ENCODE data around the gene ALDH1B1.
"Not testable (repeated sequence)": the region's sequence is repeated elsewhere in the genome, so short reads cannot be mapped to it uniquely, and the experiment has no call there.

ALDH1B1 gene

DNA sequence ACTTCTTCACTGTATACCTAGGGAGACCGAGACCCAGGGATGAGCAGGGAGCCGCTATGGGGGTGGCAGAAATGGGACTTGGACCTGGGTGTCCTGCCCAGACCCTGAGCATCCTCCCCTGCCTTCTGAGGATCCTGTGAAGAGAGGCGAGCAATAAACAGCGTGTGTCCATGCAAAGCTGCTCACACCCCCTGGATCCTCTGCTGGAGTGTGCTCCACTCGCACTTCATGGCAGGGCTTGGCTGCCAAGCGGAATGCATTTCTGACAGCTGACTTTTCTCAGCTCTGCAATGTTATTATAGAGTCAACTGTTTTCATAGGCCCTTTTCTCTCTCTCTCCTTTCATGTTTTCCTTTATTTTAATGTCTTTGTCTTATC lies 31.0 kb upstream of the ALDH1B1 start:
- DNase-seq (ENCODE audit: low read depth in 2 of 2), result no peak

- no peak for DNase-seq (ENCODE audit: low read depth in 2 of 2)
Measured at GRCh38 chr9:38362852-38363588, 29.5 kb upstream of the ALDH1B1 start.

GRCh38 chr9:38363589-38363925 lies 28.9 kb upstream of the ALDH1B1 start:
- DNase-seq (ENCODE audit: low read depth in 2 of 2), result no peak

DNA sequence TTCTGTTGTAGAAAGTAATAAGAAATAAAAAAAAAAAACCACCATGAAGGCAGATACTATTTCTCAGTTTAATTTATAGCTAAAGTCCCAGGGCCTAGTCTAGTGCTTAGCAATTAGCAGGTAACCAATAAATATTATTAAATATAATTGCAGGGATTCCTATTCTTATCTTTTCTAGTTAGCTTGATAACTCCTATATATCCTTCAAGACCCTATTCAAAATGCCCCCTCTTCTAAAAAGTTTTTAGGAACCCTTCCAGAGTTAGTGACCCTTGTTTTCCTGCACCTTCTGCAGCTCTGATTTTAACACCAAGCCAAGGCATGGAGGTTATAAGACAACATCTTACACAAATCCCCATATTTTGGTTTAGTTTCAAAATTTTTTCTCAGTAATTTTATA lies 24.6 kb upstream of the ALDH1B1 start:
- DNase-seq (ENCODE audit: low read depth in 2 of 2), result no peak

DNA sequence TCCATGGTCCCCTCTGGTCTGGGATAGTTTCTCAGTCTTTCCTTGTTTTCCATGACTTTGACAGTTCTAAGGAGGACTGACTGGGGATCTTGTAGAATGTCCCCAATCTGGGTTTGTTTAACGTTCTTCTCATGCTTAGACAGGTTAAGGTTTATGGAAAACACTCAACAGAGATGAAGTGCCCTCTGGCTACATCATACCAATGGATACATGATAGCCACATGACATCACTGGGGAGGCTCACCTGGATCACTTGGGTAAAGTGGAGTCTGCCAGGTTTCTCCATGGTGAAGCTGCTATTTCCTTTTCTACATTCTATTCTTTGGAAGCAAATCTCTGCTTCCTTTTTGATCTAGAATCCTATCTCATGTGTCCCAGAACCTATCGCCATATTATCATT lies 23.8 kb upstream of the ALDH1B1 start:
- DNase-seq (ENCODE audit: low read depth in 2 of 2), result no peak

DNA sequence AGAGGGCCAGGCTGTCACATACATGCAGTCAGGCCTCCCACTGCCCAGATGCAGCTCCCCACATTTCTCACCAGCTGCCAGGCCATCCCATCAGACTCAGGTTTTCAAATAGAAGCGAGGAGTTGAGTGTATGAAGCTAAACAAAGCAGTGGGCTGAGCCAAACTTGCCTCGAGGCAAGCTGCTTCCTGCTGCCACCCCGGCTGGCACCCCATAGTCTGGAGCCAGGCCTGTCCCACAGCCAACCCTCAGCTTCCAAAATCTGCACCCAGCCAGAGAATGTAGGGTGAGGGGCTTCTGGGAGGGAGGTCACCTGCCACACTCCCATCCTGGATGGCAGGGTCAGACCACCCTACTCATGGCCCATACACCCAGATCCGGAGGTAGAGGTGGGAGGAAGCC lies 22.3 kb upstream of the ALDH1B1 start:
- DNase-seq (ENCODE audit: low read depth in 2 of 2), result no peak

DNA sequence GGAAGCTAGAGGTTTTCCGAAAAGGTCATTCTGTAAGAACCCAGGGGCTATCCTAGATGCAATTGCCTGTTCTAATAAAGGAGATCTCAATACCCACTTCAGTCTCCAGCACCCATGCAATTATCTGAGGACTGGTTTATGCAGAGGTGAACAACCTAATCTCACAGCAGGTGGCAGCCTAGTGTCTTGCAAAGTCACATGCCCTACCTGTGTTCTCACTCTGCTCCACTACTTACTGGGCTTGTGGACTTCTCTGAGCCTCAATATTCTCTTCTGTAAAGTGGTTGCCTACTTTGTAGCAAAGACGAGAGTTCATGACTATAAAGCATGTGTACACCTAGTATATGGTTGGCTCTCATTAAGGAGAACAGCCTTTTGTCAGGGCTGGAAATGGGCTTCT lies 21.0 kb upstream of the ALDH1B1 start:
- DNase-seq (ENCODE audit: low read depth in 2 of 2), result no peak

DNA sequence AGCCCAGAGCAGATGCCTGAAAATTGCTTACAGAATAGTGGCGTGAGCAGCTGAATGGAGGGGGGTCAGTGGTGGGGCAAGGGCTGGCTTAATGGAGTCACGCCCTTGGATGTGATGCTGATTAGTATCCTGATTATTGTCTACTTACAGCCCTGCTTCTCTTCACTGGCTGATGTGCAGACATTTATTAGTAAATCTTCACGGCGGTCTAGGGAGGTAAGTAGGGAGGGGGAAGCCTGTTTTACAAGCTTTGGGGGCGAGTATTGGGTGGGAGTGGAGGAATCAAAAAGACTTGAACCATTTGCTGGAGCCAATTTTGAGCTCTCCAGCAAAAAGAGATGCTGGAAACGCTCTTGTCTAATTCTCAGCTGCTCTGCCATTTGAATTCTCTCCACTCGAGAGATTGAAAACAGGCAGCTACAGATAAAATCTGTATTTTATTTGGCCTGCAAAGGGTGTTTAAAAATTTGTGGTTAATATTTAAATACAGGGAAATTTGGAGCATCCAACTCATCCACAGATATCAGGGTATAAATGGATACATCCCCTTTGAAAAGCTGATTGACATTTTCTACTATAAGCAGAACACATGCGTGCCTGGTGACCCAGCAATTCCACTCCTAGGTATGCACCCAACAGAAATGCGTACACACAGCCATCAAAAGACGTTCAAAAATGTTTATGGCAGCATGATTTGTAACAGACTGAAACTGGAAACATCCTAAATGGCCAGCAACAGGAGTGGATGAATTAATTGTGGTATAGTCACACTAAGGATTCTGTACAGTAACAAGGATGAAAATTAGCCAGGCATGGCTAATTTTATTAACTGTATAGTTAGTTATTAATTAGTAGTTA lies 19.5 kb upstream of the ALDH1B1 start:
- DNase-seq (ENCODE audit: low read depth in 2 of 2), result no peak

GRCh38 chr9:38373679-38374078 lies 18.8 kb upstream of the ALDH1B1 start:
- DNase-seq (ENCODE audit: low read depth in 2 of 2), result no peak

GRCh38 chr9:38374847-38375571 lies 17.5 kb upstream of the ALDH1B1 start:
- no peak for DNase-seq (ENCODE audit: low read depth in 2 of 2)

DNA sequence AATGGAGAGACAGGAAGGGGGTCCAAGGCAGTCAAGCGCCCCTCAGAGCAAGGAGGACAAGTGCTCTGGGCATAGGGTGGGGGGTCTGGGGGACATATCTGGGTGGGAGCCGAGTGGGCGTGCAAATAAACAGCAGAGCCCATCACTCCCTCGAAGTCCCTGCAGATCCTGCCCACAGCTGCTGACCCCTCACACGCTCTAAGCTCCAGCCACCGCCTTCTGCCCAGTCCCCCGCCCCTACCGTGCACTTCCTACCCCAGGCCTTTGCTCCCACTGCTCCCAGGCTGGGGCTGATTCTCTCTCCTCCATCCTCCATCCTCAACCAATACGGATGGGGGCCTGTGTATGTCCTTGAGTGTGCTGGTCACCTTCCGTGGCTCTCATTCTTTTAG lies 16.9 kb upstream of the ALDH1B1 start:
- no peak for DNase-seq (ENCODE audit: low read depth in 2 of 2)

DNA sequence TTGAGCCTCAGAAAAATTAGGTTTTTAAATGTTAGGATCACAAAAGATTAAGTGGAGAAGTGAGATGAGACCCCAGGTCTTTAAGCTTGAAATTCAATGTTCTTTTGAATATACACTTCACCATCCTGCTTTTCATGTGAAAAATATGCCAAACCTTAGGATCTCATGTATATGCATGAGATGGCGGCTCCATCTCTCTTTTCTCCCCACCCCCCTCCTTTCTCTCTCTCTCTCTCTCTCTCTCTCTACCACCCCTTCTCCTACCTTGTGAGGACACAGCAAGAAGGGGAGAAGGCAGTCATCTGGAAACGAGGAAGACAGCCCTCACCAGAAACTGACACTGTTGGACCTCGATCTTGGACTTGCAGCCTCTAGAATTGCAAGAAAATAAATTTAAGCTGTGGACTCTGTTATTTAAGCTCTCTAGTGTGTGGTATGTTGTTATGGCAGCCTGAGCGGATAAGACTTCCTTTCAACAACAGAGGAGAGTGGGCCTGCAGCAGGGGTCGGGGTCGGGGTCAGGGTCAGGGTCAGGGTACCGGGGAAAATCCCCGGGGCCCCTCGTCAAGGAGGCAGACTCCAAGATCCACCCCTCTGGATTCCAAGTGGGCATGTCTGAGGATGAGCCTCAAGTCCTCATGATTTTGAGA lies 16.4 kb upstream of the ALDH1B1 start:
- DNase-seq (ENCODE audit: low read depth in 2 of 2), result no peak

DNA sequence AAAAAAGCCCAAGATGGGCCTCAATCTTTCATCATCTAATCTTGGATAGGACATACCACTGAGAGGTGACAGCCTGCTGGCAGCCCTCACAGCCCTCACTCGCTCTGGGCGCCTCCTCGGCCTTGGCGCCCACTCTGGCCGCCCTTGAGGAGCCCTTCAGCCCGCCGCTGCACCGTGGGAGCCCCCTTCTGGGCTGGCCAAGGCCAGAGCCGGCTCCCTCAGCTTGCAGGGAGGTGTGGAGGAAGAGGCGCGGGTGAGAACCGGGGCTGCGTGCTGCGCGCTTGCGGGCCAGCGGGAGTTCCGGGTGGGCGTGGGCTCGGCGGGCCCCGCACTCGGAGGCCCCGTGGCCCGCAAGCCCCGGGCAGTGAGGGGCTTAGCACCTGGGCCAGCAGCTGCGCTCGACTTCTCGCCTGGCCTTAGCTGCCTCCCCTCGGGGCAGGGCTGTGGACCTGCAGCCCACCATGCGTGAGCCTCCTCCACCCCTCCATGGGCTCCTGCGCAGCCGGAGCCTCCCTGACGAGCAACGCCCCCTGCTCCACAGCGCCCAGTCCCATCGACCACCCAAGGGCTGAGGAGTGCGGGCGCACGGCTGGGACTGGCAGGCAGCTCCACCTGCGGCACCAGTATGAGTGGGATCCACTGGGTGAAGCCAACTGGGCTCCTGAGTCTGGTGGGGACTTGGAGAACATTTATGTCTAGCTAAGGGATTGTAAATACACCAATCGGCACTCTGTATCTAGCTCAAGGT lies 15.0 kb upstream of the ALDH1B1 start:
- DNase-seq (ENCODE audit: low read depth in 2 of 2), result not testable (repeated sequence)

GRCh38 chr9:38380230-38380871 lies 12.2 kb upstream of the ALDH1B1 start:
- no peak for DNase-seq (ENCODE audit: low read depth in 2 of 2)

DNA sequence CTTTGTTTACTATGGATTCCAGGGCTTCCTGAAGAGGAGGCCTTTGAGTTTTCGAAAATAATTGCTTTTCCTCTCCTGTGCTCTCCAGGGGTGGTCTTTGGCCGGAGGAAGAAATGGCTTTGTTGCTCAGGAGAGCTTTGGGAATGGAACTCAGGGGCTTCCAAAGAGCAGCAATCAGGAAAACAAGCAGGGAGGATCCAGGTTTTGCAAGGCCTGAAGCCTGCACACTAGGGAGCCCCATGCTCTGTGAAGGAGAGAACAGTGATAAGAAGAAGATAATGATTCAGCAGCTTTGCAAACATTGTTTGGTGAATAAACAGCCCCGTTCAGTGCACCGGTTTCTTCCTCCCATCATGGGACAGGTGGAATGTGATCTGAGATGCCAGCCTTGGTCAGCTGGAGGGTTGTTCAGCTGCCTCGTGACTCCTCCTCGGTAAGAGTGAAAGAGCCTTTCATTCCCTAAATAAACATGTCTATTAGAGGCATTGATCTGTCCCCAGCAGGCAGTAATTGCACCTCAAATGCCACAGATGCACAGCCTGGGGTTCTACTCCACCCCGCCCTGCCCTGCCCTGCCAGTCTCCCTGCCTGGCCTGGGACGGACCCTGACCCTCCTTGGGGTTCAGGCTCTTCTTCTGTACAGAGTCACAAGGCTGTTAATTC lies 11.5 kb upstream of the ALDH1B1 start:
- DNase-seq (ENCODE audit: low read depth in 2 of 2), result no peak

DNA sequence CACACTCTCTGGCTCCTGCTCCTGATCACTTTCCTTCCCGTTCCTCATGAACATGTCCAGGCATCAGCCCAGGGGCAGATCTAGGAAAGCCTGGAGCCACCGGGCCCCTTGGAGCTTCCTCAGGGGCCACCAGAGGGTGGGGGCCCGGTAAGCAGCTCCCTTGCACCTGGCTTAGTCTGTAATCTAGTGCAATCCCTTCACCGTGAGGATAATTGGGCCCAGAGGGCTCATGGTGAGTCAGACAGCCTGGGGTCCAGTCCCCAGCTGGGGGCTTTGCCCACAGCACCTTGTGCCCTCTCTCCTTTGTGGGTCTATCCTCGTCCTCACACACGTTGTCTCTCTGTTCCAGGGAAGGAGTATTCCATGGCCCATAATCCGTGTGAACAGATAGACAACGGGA lies 10.4 kb upstream of the ALDH1B1 start:
- no peak for DNase-seq (ENCODE audit: low read depth in 2 of 2)

GRCh38 chr9:38384990-38385848 lies 7.3 kb upstream of the ALDH1B1 start:
- no peak for DNase-seq (ENCODE audit: low read depth in 2 of 2)

DNA sequence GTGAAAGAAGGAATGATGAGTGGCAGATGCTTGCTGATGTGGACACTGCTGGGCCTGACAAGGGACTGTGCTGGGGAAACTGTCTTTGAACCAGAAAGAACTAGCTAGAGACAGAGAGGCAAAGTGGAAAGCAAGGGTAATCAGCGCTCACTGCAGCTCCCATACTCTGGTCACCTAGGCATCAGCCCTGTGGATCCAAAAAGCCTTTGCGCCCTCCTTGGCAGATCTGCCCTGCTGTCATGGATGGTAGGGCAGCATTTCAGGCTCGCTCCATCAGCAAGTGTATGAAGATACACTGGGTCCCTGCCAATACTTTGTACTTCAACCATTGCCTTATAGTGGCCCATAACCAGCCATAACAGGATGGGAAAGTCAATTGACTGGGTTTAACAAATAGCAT lies 6.6 kb upstream of the ALDH1B1 start:
- no peak for DNase-seq (ENCODE audit: low read depth in 2 of 2)

DNA sequence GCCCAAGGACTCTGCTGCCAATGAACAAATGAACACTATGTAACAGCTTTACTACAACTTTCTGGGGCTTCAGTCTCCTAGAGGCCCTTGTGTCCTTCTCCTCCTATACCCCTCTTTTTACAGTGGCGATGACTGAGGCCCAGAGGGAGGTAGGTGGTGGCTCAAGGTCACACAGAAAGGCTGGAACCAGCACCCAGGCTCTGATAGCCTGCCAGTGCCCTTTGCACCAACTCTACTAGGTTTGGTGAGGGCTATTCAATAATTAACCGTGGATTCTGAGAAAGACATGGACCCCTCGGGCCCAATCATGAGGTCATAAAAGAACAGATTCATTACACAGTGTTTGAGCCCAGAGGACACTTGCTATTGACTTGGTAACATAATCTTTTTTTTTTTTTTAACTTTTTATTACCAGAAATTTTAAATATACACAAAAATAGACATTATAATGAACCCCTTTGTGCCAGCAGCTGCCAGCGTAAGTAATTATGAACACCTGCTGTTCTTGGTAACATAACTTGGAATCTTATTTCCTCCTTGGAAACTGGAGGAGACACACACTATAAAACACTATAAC lies 6.1 kb upstream of the ALDH1B1 start:
- DNase-seq (ENCODE audit: low read depth in 2 of 2), result no peak
